T-helper 1 cell treated with Interleukin-12 subunit alpha and Interleukin-12 subunit beta and Interleukin-4 antibody, amounts not matched to agents 30 μg/mL and 1 μg/mL, for 36 hours (primary cell): ENCODE data around the gene FBXL19.

Experiments
- H3K27ac Mint-ChIP-seq: one replicate; pipeline ENCODE4 v1.8.0; 2021; ENCODE audit warnings: mild to moderate bottlenecking, mixed read lengths
- H3K27me3 Mint-ChIP-seq: one replicate; pipeline ENCODE4 v1.8.0; 2021; ENCODE audit warnings: low read depth, mixed read lengths
- H3K36me3 Mint-ChIP-seq: one replicate; pipeline ENCODE4 v1.8.0; 2021; ENCODE audit warnings: low read depth, mixed read lengths
- H3K4me1 Mint-ChIP-seq: one replicate; pipeline ENCODE4 v1.8.0; 2021; ENCODE audit warnings: low read depth, mixed read lengths
- H3K4me3 Mint-ChIP-seq: one replicate; pipeline ENCODE4 v1.8.0; 2021; ENCODE audit warnings: mild to moderate bottlenecking, moderate library complexity, mixed read lengths
- H3K9me3 Mint-ChIP-seq: one replicate; pipeline ENCODE4 v1.8.0; 2021; ENCODE audit warnings: mixed read lengths

The FBXL19 gene

DNA sequence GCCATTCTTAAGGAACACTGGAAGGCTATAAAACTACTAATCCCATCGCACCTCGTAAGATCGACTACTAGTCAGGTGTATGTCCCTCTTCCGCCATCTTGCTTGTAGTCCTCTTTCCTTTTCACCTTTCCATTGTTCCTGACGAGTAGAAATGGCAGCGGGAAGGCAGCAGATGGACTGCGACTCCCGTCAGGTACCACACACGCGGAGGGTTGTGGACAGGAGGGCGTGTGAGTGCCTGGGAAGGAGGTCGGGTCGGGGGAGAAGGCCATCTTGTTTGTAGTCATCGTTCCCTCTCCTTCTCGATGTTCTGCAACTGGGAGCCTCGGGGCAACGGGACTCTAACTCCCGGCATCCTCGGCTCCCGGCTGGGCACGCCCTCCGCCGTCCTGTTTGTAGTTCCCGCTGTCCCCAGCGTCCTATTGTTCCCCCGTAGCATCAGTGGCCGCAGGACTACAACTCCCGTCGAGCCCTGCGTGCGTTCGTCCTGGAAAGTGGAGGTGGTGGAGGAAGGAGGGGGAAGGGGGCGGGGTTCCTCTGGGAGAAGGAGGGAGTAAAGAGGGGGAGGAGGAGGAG, 324 bp upstream of the FBXL19 start:
- H3K9me3 Mint-ChIP-seq = no peaks in the 10 kb centered on the region
- H3K4me3 Mint-ChIP-seq = peak overlapping the region; percentile 100
- no peaks in the 10 kb centered on the region for H3K27me3 Mint-ChIP-seq
- no peaks in the 10 kb centered on the region for H3K36me3 Mint-ChIP-seq
- peaks cover 20% of the 10 kb centered on the region for H3K4me1 Mint-ChIP-seq
- peak overlapping the region; percentile 100 for H3K27ac Mint-ChIP-seq

DNA sequence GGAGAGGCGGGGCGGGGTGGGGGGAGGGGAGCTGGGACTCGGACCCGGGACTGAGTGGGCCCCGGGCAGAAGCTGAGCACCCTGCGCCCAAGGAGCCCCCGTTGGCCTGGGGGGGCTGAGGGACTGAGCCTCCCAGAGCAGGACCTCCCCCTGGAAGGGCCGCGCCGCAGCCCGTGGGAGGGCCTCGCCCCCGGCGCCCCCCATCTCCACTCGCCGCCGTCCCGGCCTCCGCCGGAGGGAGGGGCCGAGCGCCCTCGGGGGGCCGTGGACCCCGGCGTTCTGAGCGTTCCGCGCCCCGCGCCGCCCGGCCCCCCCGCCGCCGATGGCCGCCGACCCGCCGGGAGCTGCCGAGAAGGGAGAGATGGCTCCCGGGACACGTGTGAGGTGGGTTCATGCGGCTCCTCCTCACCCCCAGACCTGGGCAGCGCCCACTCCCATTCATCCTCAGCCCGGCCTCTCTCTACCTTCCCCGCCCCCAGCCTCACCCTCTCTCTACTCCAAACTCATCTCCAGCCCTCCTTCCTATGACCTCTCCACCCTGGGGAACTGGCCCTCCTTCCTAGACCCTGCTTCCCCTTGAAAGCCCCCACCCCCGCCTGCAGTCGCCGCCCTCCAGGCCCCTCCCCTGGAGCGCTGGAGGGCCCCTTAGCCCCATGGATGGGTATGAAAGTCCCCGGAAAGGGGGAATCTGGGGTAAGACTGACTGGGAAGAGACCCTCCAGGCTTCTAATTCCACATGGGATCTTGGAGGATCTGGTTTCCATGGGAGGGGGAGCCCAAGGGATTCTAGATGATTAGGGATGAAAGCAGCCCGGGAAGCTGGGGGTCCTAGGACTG, 922 bp downstream of the FBXL19 start:
- H3K9me3 Mint-ChIP-seq = no peaks in the 10 kb centered on the region
- H3K4me1 Mint-ChIP-seq = peaks cover 20% of the 10 kb centered on the region
- H3K27me3 Mint-ChIP-seq = no peaks in the 10 kb centered on the region
- no peak overlapping the region for H3K27ac Mint-ChIP-seq
- H3K36me3 Mint-ChIP-seq = no peaks in the 10 kb centered on the region
- peak overlapping the region; percentile 75 for H3K4me3 Mint-ChIP-seq

DNA sequence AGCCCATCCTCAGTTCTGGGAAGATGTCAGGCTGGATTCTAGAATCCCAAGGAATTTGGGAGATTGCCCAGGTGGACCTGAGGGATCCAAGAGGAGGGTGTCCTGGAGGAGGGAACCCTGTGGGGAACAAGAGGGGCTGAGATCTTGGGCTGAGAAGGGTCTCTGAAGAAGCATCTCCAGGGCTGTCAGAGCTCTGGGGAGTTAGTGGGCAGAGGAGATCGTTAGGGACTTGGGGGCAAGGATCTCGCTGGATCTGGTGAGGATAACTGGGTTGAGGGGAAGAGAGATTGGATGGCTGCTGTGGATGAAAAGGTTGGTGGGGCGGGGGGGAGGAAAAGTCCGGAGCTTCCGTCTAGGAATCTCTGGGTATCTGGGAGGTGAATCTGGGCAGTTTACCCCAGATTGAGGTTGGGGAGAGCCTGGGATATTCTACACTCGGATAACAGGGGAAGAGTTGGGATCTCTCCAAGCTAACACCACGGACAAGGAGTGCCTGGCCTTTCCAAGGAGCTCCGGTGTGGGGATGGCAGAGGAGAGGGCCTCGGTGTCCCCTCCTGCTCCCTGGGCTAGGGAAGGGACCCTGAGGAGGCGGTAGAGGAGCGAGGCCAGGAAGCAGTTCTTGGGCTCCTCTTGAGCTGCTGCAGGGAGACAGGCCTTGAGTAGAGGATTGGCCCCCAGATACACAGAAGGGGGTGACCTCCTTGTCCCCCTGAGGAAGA, 1.7 kb downstream of the FBXL19 start:
- Mint-ChIP-seq H3K9me3 (no peaks in the 10 kb centered on the region), H3K27me3 (no peaks in the 10 kb centered on the region), H3K36me3 (no peaks in the 10 kb centered on the region), H3K4me3 (peak overlapping the region; percentile 69), H3K27ac (no peak overlapping the region), H3K4me1 (peaks cover 20% of the 10 kb centered on the region)

DNA sequence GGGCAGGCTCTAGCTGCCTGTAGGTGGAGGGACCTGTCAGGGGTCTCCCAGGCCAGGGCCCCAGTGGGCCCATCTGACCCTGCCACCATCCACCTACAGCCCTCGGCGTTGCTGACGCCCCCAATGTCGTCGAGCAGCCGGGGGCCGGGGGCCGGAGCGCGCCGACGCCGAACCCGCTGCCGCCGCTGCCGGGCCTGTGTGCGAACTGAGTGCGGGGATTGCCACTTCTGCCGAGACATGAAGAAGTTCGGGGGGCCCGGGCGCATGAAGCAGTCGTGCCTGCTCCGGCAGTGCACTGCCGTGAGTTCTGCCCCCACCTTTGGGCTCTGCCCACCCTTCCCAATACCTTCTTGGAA, 2.2 kb downstream of the FBXL19 start:
- Mint-ChIP-seq H3K27me3 (no peaks in the 10 kb centered on the region), H3K36me3 (no peaks in the 10 kb centered on the region), H3K27ac (no peak overlapping the region), H3K4me3 (no peak overlapping the region), H3K9me3 (no peaks in the 10 kb centered on the region), H3K4me1 (peaks cover 20% of the 10 kb centered on the region)

DNA sequence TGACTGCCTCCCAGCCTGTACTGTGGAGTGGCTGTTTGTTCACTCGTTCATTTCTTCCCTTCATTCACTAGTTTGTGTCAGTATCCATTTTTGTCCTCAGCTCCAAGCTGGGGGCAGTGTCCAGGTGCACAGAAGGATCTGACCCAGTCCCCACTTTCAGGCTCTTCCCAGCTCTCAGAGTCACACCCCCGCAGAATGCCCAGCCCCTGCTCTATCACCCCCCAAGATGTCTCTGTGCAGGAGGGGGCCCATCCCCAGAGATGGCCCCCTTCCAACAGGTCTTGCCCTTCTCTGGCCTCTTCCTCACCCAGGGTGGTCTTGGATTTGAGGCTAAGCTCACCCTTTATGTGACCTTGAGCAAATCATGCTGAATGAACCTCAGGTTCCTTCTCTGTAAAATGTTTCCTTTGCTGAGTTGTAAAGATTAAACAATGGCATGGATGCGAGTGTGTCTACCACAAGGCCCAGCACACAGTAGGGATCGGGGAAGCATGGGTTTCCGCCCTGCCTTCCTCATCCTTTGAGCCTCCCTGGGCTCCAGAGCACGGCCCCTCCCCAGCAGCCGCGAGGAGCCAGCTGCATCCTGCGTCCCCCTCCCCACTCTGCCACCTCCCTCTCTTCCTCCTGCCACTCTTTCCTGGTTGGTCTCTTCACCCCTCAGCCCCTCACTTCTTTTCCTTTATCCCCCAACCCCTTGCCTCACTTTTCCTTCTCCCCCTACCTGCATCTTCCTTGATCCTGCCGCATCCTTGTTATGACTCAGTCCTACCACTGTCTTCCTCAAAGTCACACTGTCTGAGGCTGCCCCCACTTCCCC, 2.8 kb downstream of the FBXL19 start:
- no peaks in the 10 kb centered on the region for H3K9me3 Mint-ChIP-seq
- H3K27ac Mint-ChIP-seq = no peak overlapping the region
- H3K4me1 Mint-ChIP-seq = peaks cover 18% of the 10 kb centered on the region
- H3K36me3 Mint-ChIP-seq = peaks cover 2% of the 10 kb centered on the region
- H3K4me3 Mint-ChIP-seq = peak overlapping the region; percentile 27
- no peaks in the 10 kb centered on the region for H3K27me3 Mint-ChIP-seq

DNA sequence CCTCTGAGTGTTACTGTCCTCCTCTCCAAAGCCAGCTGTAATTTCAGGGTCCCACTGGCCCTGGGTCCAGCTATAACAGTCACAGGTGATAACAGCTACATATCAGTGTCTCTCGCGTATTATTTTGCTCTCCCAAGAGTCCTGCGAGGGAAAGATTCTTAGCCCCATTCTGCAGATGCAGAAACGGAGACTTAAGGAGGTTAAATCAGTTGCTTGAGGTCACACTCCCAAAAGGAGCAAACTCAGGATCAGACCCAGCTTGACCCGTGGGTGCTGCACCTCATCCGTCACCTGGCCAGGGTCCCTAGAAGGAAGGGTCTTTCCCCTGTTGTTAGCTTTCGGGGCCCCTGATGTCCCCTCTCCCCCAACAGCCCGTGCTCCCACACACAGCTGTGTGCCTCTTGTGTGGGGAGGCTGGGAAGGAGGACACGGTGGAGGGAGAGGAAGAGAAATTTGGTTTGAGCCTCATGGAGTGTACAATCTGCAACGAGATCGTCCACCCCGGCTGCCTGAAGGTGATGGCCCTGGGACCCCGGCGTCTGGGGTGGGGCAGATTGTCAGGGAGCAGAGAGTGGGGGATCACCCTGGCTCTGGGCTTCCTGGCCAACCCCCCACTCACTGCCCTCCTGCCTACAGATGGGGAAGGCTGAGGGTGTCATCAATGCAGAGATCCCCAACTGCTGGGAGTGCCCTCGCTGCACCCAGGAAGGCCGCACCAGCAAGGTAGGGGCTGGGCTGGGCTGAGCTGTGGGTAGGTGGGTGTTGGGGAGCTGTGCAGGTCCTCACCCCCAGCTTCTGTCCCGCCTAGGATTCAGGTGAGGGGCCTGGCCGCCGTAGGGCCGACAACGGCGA, 3.8 kb downstream of the FBXL19 start:
- Mint-ChIP-seq H3K36me3 (peaks cover 6% of the 10 kb centered on the region), H3K27ac (no peak overlapping the region), H3K4me1 (peaks cover 13% of the 10 kb centered on the region), H3K9me3 (no peaks in the 10 kb centered on the region), H3K27me3 (no peaks in the 10 kb centered on the region), H3K4me3 (peak overlapping the region; percentile 27)

DNA sequence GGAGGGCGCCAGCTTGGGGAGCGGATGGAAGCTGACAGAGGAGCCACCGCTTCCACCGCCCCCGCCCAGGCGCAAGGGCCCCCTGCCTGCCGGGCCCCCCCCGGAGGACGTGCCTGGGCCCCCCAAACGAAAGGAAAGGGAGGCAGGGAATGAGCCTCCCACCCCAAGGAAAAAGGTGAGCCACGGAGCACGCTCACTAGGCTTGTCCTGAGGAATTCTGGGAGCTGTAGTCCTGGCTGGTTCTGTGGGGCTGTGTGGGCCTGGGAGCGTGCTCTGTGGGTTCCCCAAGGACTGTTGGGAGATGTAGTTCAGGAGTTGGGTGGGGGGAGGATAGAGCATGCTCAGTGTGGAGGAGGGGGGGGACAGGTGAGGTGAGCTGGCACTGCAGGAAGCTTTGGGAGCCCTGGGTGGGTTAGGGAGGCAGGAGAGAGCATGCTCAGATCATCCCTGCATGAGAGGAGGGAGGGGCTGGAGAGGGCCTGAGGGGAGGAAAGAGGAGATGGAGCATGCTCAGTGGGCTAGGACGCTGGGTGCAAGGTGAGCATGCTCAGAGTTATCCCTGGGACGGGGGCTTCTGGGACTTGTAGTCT, 4.5 kb downstream of the FBXL19 start:
- H3K9me3 Mint-ChIP-seq = no peaks in the 10 kb centered on the region
- no peaks in the 10 kb centered on the region for H3K27me3 Mint-ChIP-seq
- peaks cover 10% of the 10 kb centered on the region for H3K36me3 Mint-ChIP-seq
- H3K27ac Mint-ChIP-seq = no peak overlapping the region
- peaks cover 13% of the 10 kb centered on the region for H3K4me1 Mint-ChIP-seq
- H3K4me3 Mint-ChIP-seq = no peak overlapping the region

DNA sequence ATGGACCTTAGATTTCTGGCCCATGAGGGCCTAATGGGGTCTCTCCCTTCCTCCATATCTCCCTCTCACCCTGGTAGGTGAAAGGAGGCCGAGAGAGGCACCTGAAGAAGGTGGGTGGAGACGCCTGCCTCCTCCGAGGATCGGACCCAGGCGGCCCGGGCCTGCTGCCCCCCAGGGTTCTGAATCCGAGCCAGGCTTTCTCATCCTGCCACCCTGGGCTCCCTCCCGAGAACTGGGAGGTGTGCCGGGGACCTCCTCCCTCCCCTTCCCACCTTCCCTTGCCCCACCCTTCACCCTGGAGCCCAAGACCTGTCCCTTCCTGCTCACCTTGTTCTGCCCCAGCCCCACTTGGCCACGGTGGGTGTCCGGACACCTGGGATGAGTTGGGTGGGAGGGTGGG, 5.0 kb downstream of the FBXL19 start:
- no peaks in the 10 kb centered on the region for H3K9me3 Mint-ChIP-seq
- peaks cover 10% of the 10 kb centered on the region for H3K36me3 Mint-ChIP-seq
- no peak overlapping the region for H3K4me3 Mint-ChIP-seq
- H3K27me3 Mint-ChIP-seq = no peaks in the 10 kb centered on the region
- peaks cover 13% of the 10 kb centered on the region for H3K4me1 Mint-ChIP-seq
- no peak overlapping the region for H3K27ac Mint-ChIP-seq

DNA sequence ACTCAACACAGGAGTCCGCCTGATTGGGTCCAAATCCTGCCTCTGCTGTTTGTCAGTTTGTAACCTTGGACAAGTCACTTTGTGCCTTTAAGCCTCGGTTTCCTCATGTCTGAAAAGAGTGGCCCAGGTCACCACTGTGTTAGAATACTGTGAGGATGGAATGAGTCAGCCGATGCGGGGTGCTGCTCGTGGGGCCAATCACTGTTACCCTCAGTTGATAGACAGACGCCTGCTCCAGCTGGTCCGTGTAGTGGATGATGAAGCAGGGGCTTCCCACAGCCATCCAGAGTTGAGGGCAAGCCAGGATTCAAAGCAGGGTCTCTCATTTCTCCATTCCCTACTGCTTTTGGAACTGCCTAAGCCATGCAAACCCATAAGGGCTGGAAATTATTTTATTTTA, 5.8 kb downstream of the FBXL19 start:
- H3K4me1 Mint-ChIP-seq = peaks cover 13% of the 10 kb centered on the region
- no peaks in the 10 kb centered on the region for H3K9me3 Mint-ChIP-seq
- H3K4me3 Mint-ChIP-seq = no peak overlapping the region
- H3K27ac Mint-ChIP-seq = no peak overlapping the region
- H3K27me3 Mint-ChIP-seq = no peaks in the 10 kb centered on the region
- peaks cover 10% of the 10 kb centered on the region for H3K36me3 Mint-ChIP-seq

DNA sequence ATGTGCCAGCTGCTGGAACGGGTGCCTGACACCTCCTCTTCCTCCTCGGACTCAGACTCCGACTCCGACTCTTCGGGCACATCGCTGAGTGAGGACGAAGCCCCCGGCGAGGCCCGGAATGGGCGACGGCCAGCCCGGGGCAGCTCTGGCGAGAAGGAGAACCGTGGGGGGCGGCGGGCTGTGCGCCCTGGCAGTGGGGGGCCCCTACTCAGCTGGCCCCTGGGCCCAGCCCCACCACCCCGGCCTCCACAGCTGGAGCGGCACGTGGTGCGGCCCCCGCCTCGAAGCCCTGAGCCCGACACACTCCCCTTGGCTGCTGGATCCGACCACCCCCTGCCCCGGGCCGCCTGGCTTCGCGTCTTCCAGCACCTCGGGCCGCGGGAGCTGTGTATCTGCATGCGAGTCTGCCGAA, 6.8 kb downstream of the FBXL19 start:
- Mint-ChIP-seq H3K27ac (no peak overlapping the region), H3K4me3 (no peak overlapping the region), H3K4me1 (peaks cover 12% of the 10 kb centered on the region), H3K9me3 (no peaks in the 10 kb centered on the region), H3K36me3 (peaks cover 13% of the 10 kb centered on the region), H3K27me3 (no peaks in the 10 kb centered on the region)

DNA sequence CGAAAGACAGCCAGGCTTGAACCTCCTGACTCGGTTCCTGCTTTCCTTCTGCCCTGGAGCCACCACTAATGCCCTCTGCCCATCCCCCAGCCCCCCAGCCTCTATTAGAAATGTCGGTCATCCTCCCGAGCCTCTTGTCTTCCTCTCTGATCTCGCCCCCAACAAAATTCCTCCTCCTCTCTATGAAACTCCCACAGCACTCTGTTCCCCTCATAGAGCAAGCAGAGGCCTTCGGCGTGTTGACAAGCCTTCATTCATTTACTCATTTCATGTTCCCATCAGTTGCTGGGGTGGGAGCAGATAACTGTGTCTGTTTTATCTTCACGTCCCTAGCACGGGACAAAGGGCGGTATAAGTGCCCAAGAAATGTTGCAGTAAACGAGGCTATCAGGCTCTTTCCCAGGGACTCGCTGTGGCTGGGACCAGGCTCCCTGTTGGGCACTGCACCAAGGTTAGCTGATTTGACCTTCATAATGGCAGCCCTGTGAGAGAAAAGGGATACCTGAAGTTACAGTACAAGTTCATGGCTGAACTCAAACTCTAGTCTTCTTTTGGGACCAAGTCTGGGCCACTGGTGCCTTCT, 7.8 kb downstream of the FBXL19 start:
- H3K27ac Mint-ChIP-seq = no peak overlapping the region
- no peaks in the 10 kb centered on the region for H3K9me3 Mint-ChIP-seq
- H3K36me3 Mint-ChIP-seq = peaks cover 14% of the 10 kb centered on the region
- no peaks in the 10 kb centered on the region for H3K27me3 Mint-ChIP-seq
- no peak overlapping the region for H3K4me3 Mint-ChIP-seq
- H3K4me1 Mint-ChIP-seq = peaks cover 15% of the 10 kb centered on the region

DNA sequence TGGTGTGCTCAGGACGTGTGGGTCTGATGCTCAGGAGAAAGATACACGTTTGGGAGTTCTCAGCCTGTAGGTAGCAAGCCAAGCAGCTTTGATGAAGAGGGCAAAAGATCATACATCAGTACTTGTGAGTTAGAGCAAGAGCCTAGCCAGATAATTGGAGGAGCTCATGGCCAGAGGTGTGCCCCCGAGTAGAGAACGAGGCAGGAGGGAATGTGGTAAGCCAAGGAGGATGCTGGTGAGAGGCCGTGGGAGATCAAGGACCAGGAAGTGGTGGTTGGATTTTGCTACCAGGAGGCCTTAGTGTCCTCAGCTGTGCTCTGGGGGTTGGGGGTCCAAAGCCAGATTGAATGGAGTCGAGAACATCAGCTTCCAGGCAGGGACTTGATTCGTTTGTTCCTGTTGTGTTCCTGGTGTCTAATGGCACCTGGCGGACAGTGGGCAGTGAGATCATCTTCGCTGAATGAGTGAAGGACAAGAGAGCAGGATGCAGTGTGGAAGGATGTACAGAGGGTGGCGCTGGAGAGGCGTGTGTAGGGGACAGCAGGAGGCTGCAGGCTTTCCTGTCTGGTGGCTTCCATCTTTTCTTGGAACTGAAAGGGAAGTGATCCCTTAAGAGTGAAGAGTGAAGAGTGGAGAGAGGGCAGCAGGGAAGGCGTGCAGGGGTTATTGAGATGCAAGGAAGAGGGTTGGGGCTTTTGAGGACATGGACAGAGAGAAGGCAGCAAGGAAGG, 11.6 kb downstream of the FBXL19 start:
- no peaks in the 10 kb centered on the region for H3K9me3 Mint-ChIP-seq
- H3K36me3 Mint-ChIP-seq = peaks cover 18% of the 10 kb centered on the region

DNA sequence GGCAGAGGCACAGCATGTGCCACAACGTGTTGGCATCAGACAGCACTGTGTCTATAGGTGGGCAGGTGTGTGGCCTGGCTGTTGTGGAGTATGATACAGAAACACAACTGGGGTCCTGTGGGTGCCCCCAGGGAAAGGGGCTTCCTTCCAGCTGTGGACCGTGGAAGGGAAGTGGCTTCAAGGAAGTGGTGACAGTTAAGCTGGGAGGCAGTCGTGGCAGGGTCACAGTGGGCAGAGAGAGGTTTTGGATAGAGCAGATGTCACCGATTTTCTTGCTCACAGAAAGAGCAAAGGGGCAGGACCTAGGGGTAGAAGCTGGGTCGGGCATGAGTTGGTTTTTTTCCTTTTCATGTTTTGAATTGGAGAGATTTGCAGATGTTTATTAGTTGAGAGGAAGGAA, 14.3 kb downstream of the FBXL19 start:
- Mint-ChIP-seq H3K4me1 (peaks cover 28% of the 10 kb centered on the region), H3K27ac (no peak overlapping the region), H3K36me3 (peaks cover 9% of the 10 kb centered on the region), H3K9me3 (no peaks in the 10 kb centered on the region), H3K27me3 (no peaks in the 10 kb centered on the region), H3K4me3 (no peak overlapping the region)

More for the DNA sequence above, 11.6 kb downstream of the FBXL19 start:
- no peaks in the 10 kb centered on the region for H3K27me3 Mint-ChIP-seq
- peak overlapping the region; percentile 68 for H3K27ac Mint-ChIP-seq
- H3K4me1 Mint-ChIP-seq = peaks cover 16% of the 10 kb centered on the region
- H3K4me3 Mint-ChIP-seq = no peak overlapping the region
